Measurements from ENCODE around the gene ROBO4.

ROBO4 gene

DNA sequence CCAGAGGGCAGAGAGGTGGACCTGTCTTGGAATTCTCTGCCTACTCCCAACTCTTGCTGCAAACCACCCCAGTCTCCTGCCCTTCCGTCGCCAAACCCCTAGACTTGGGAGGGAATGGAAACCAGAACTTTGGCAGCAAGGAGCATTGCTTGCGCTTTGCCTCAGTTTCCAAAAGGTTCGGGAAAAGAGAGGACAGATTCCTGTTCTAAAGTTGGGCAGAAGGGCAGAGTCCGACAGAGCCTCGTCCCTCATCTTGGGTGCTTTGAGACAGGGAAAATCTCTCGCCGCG, 32.8 kb downstream of the ROBO4 start:
- POLR2A ChIA-PET = no interaction called here
- DNase-seq (ENCODE audit: extremely low spot score) = no peak
- CTCF ChIA-PET = interaction anchor here (1.7 to 2.6 kb wide), 3 partner anchors 28 to 221 kb away, joined by 5 to 13 read pairs (median 6); no protein-coding TSS in a partner anchor

DNA sequence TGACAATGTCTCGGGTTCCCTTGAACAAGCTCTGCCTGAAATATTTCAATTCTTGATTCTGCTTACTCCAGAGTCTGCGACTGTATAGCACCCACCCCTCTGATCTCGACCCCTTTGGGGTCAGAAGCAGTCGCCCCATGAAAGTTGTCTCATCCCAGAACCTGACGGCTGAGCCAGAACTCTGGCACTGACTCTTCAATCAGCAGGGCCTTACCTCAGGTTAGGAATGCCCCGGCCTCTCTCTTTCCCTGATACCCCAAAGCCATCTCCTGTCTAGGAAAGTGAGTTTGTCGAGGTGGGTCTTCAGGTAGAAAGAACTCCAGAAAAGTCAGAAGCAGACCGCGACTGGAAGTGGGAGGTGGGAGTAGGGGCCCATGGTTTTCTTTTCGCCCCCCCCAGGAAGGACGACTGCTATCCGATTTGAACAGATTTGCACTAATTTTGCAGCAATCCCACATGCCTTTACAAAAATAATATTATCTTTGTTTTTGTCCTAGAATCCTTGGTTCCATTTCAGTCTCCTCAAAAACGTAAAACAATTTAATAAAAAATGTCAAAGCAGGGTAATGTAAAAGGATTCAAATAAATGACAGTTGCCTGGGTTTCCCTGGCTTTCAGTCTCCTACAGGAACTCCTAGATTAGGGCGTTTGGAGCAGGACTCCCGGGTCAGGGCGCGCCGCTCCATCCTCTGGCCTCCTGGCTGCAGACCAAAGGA, 33.3 kb downstream of the ROBO4 start:
- POLR2A ChIA-PET = no interaction called here
- DNase-seq (ENCODE audit: extremely low spot score) = no peak
- CTCF ChIA-PET = interaction anchor here (0.8 to 2.6 kb wide), 2 partner anchors 12 to 28 kb away, joined by 3 to 13 read pairs; no protein-coding TSS in a partner anchor
- TF ChIP-seq, protein P1, sequence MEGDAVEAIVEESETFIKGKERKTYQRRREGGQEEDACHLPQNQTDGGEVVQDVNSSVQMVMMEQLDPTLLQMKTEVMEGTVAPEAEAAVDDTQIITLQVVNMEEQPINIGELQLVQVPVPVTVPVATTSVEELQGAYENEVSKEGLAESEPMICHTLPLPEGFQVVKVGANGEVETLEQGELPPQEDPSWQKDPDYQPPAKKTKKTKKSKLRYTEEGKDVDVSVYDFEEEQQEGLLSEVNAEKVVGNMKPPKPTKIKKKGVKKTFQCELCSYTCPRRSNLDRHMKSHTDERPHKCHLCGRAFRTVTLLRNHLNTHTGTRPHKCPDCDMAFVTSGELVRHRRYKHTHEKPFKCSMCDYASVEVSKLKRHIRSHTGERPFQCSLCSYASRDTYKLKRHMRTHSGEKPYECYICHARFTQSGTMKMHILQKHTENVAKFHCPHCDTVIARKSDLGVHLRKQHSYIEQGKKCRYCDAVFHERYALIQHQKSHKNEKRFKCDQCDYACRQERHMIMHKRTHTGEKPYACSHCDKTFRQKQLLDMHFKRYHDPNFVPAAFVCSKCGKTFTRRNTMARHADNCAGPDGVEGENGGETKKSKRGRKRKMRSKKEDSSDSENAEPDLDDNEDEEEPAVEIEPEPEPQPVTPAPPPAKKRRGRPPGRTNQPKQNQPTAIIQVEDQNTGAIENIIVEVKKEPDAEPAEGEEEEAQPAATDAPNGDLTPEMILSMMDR (IDR thresholded peaks at IDR 0.05; ENCODE audit: control extremely low read depth, extremely low read depth, low read depth, missing control alignments) = no peak

More for the DNA sequence above, 32.8 kb downstream of the ROBO4 start:
- TF ChIP-seq, protein P1 (IDR thresholded peaks at IDR 0.05; ENCODE audit: control extremely low read depth, extremely low read depth, low read depth, missing control alignments) = no peak

DNA sequence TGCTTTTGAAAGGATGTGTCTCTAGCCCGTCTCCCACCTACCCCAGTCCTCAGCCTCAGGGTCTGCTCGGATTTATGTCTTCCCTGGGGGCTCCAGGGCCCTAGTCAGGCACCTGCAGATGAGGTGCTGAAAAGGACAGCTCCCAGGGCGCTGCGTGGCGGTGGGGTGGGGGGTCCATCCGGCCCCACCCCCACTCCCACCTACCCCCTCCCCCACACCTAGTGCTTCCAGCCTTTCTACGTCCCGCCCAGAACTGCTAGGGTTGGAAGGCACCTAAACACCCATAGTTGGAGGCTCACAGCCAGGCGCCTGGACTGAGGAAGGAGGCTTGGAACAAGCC, 33.9 kb downstream of the ROBO4 start:
- ChIA-PET POLR2A (no interaction called here), CTCF (interaction anchor here (0.8 kb wide), 1 partner anchor 13 kb away, joined by 3 read pairs; no protein-coding TSS in a partner anchor)
- no peak for DNase-seq (ENCODE audit: extremely low spot score)
- TF ChIP-seq, protein P1 (IDR thresholded peaks at IDR 0.05; ENCODE audit: control extremely low read depth, extremely low read depth, low read depth, missing control alignments) = no peak

DNA sequence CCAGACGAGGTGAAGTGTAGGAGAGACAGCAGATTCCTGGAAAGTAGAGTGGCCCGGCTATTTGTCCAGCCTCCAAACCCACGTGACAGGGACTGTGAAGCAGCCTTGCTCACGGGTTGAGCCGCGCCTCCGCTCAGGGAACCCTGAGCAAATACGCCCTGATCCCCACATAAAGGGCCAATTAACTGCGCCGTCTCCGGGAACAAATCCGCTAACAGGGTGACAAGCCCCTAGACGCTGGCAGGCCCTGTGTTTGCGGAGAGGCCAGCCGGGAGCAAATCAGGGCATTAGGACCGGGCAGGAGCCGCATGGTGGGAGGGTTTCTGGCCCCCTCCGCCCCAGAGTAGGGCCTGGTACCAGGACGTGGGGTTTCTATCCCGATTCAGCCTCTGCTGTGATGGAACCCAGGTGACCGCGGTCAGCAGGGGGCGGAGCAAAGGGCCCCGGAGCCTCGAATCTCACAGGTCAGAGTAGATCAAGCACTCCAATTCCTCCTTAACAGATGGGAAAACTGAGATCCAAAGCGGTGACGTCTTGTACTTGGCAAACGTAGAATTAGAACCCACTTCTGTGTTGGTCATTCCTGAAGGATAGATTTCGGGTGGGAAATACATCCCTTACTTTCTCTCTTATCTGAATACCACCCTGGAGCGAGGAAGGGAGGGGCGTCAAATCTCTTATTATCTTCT, 34.4 kb downstream of the ROBO4 start:
- TF ChIP-seq, protein P1 (IDR thresholded peaks at IDR 0.05; ENCODE audit: control extremely low read depth, extremely low read depth, low read depth, missing control alignments) = no peak
- DNase-seq (ENCODE audit: extremely low spot score) = no peak
- ChIA-PET CTCF (no interaction called here), POLR2A (no interaction called here)

DNA sequence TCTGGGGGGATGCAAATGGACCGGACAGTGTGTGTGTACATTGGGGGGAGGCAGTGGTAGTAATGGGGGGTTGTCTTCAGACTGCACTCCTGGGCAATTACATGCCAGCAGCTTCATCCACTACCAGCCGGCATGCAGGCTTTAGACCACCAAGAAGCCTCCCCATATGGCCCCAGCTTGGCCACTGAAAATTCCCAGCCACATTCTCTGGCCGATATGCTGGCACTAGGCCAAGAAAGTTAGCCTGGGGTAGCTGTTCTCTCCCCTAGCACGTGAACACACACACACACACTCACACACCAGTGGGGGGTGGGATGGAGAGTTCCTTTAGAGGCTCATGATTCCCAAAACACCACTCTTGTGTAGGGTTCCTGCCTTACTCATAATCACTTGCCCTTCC, 36.0 kb downstream of the ROBO4 start:
- TF ChIP-seq, protein P1 (IDR thresholded peaks at IDR 0.05; ENCODE audit: control extremely low read depth, extremely low read depth, low read depth, missing control alignments) = no peak
- no peak for DNase-seq (ENCODE audit: extremely low spot score)
- ChIA-PET POLR2A (no interaction called here), CTCF (interaction anchor here (2.2 kb wide), 1 partner anchor 15 kb away, joined by 11 read pairs; no protein-coding TSS in a partner anchor)

DNA sequence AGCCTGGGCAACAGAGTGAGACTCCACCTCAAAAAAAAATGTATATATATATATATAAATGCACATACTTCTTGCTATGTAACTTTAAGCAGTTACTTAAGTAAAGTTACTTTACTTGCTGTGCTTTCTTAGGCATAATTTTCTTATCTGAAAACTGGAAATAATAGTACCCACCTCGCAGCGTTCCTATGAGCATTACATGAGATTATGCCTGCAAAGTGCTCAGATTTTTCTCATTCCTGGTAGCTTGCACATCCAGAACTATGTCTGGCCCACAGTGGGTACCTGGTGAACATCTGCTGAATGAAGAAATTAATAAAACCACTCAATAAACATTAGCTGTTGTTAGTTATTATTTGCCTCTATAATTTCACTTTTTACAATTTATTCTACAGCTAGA, 38.5 kb downstream of the ROBO4 start:
- ChIA-PET POLR2A (no interaction called here), CTCF (interaction anchor here (0.9 to 1.2 kb wide), 3 partner anchors 12 to 190 kb away, joined by 3 to 4 read pairs (median 3); no protein-coding TSS in a partner anchor)
- no peak for DNase-seq (ENCODE audit: extremely low spot score)
- TF ChIP-seq, protein P1 (IDR thresholded peaks at IDR 0.05; ENCODE audit: control extremely low read depth, extremely low read depth, low read depth, missing control alignments) = no peak
